Skeletal muscle satellite cell (primary cell): ENCODE measurements around the gene FYCO1.

Source experiments
- H3K27me3 ChIP-seq: 2 replicates; pipeline ENCODE4 v1.7.0; 2013; ENCODE audit warnings: low read length; ENCODE audit not compliant: control insufficient read depth, insufficient read depth
- H3K36me3 ChIP-seq: 2 replicates; pipeline ENCODE4 v1.7.0; 2013; ENCODE audit warnings: mild to moderate bottlenecking, control low read depth, low read length; ENCODE audit not compliant: insufficient read depth
- H3K4me1 ChIP-seq: 2 replicates; pipeline ENCODE4 v1.7.0; 2013; ENCODE audit warnings: low read length; ENCODE audit not compliant: control insufficient read depth, insufficient read depth
- H3K4me2 ChIP-seq: 2 replicates; pipeline ENCODE4 v1.7.0; 2013; ENCODE audit warnings: mild to moderate bottlenecking, low read length
- H3K4me3 ChIP-seq: 2 replicates; pipeline ENCODE4 v1.7.0; 2013; ENCODE audit warnings: low read length
- H3K9ac ChIP-seq: 2 replicates; pipeline ENCODE4 v1.7.0; 2013; ENCODE audit warnings: mild to moderate bottlenecking, low read depth, low read length, moderate library complexity
- H3K9me3 ChIP-seq: replicated peaks from 2 replicates; pipeline ENCODE4 v1.7.0; 2013; ENCODE audit warnings: mild to moderate bottlenecking, control low read depth, low read length

FYCO1 gene

GRCh38 chr3:45915059-45915439, 80.6 kb downstream of the FYCO1 start:
- H3K9ac ChIP-seq: no peak overlapping the region
- H3K4me1 ChIP-seq: peaks cover 11% of the 10 kb centered on the region
- H3K4me3 ChIP-seq: no peak overlapping the region
- H3K36me3 ChIP-seq: no peaks in the 10 kb centered on the region
- H3K9me3 ChIP-seq: no peaks in the 10 kb centered on the region
- no peaks in the 10 kb centered on the region for H3K27me3 ChIP-seq
- H3K4me2 ChIP-seq: no peak overlapping the region

- H3K4me3 ChIP-seq: no peak overlapping the region
- no peaks in the 10 kb centered on the region for H3K27me3 ChIP-seq
- no peaks in the 10 kb centered on the region for H3K36me3 ChIP-seq
- no peaks in the 10 kb centered on the region for H3K9me3 ChIP-seq
- peaks cover 11% of the 10 kb centered on the region for H3K4me1 ChIP-seq
- no peak overlapping the region for H3K9ac ChIP-seq
- no peak overlapping the region for H3K4me2 ChIP-seq
These were observed 81.1 kb downstream of the FYCO1 start for GRCh38 chr3:45914362-45915058.

- no peaks in the 10 kb centered on the region for H3K27me3 ChIP-seq
- H3K9ac ChIP-seq: no peak overlapping the region
- peaks cover 22% of the 10 kb centered on the region for H3K4me1 ChIP-seq
- H3K9me3 ChIP-seq: no peaks in the 10 kb centered on the region
- no peak overlapping the region for H3K4me3 ChIP-seq
- no peak overlapping the region for H3K4me2 ChIP-seq
- no peaks in the 10 kb centered on the region for H3K36me3 ChIP-seq
These were observed 83.2 kb downstream of the FYCO1 start for GRCh38 chr3:45912435-45912834.

GRCh38 chr3:45911511-45912226, 84.0 kb downstream of the FYCO1 start:
- H3K4me2 ChIP-seq: no peak overlapping the region
- no peak overlapping the region for H3K9ac ChIP-seq
- no peaks in the 10 kb centered on the region for H3K27me3 ChIP-seq
- H3K9me3 ChIP-seq: no peaks in the 10 kb centered on the region
- H3K4me3 ChIP-seq: no peak overlapping the region
- no peaks in the 10 kb centered on the region for H3K36me3 ChIP-seq
- peaks cover 30% of the 10 kb centered on the region for H3K4me1 ChIP-seq

- peaks cover 30% of the 10 kb centered on the region for H3K4me1 ChIP-seq
- H3K27me3 ChIP-seq: no peaks in the 10 kb centered on the region
- no peaks in the 10 kb centered on the region for H3K36me3 ChIP-seq
- no peaks in the 10 kb centered on the region for H3K9me3 ChIP-seq
- no peak overlapping the region for H3K4me3 ChIP-seq
- H3K4me2 ChIP-seq: no peak overlapping the region
- H3K9ac ChIP-seq: no peak overlapping the region
These were observed 84.7 kb downstream of the FYCO1 start for GRCh38 chr3:45910892-45911291.

GRCh38 chr3:45909542-45909941, 86.1 kb downstream of the FYCO1 start:
- Histone ChIP-seq H3K36me3 (no peaks in the 10 kb centered on the region), H3K4me1 (peaks cover 23% of the 10 kb centered on the region), H3K9ac (no peak overlapping the region), H3K4me2 (no peak overlapping the region), H3K4me3 (no peak overlapping the region), H3K27me3 (no peaks in the 10 kb centered on the region), H3K9me3 (no peaks in the 10 kb centered on the region)

GRCh38 chr3:45908761-45909160, 86.9 kb downstream of the FYCO1 start:
- peaks cover 23% of the 10 kb centered on the region for H3K4me1 ChIP-seq
- H3K4me3 ChIP-seq: no peak overlapping the region
- no peak overlapping the region for H3K4me2 ChIP-seq
- no peaks in the 10 kb centered on the region for H3K27me3 ChIP-seq
- no peak overlapping the region for H3K9ac ChIP-seq
- no peaks in the 10 kb centered on the region for H3K36me3 ChIP-seq
- H3K9me3 ChIP-seq: no peaks in the 10 kb centered on the region

GRCh38 chr3:45907769-45908705, 87.6 kb downstream of the FYCO1 start:
- Histone ChIP-seq H3K9me3 (no peaks in the 10 kb centered on the region), H3K4me3 (peak overlapping the region; percentile 51), H3K36me3 (no peaks in the 10 kb centered on the region), H3K27me3 (no peaks in the 10 kb centered on the region), H3K9ac (peak overlapping the region; percentile 5), H3K4me2 (peak overlapping the region; percentile 63), H3K4me1 (peaks cover 23% of the 10 kb centered on the region)

- H3K36me3 ChIP-seq: no peaks in the 10 kb centered on the region
- no peaks in the 10 kb centered on the region for H3K27me3 ChIP-seq
- peak overlapping the region; percentile 5 for H3K9ac ChIP-seq
- peak overlapping the region; percentile 63 for H3K4me2 ChIP-seq
- H3K4me1 ChIP-seq: peaks cover 23% of the 10 kb centered on the region
- H3K9me3 ChIP-seq: no peaks in the 10 kb centered on the region
- no peak overlapping the region for H3K4me3 ChIP-seq
These were observed 88.8 kb downstream of the FYCO1 start for GRCh38 chr3:45906681-45907407.

- Histone ChIP-seq H3K4me1 (peaks cover 23% of the 10 kb centered on the region), H3K27me3 (no peaks in the 10 kb centered on the region), H3K4me2 (no peak overlapping the region), H3K4me3 (no peak overlapping the region), H3K36me3 (no peaks in the 10 kb centered on the region), H3K9ac (no peak overlapping the region), H3K9me3 (no peaks in the 10 kb centered on the region)
These were observed 89.9 kb downstream of the FYCO1 start for GRCh38 chr3:45905755-45906154.

- H3K9ac ChIP-seq: no peak overlapping the region
- H3K9me3 ChIP-seq: no peaks in the 10 kb centered on the region
- no peaks in the 10 kb centered on the region for H3K27me3 ChIP-seq
- H3K36me3 ChIP-seq: no peaks in the 10 kb centered on the region
- peaks cover 23% of the 10 kb centered on the region for H3K4me1 ChIP-seq
- no peak overlapping the region for H3K4me3 ChIP-seq
- H3K4me2 ChIP-seq: no peak overlapping the region
These were observed 90.7 kb downstream of the FYCO1 start for GRCh38 chr3:45904931-45905330.
